ENCODE measurements around the gene PDZD2. TPM values are rescaled to one million over a fixed set of nuclear protein-coding genes. Genes with fewer than 3 reads are reported as not detected.

The PDZD2 gene
- total RNA-seq, 2 donors from 2014 or later = not detected

- no peak overlapping the region for H3K27ac Mint-ChIP-seq
- H3K36me3 Mint-ChIP-seq = peaks cover 15% of the 10 kb centered on the region
- no peak overlapping the region for H3K4me3 Mint-ChIP-seq
- no peak for ATAC-seq
- DNase-seq (ENCODE audit: low spot score) = no peak
- H3K4me1 Mint-ChIP-seq (ENCODE audit: low read depth in 2 of 2) = peaks cover 0 to 4% of the 10 kb centered on the region in 2 donors
- peaks cover 41 to 47% of the 10 kb centered on the region in 2 donors for H3K27me3 Mint-ChIP-seq
- peaks cover 8% of the 10 kb centered on the region for H3K9me3 Mint-ChIP-seq
Measured at GRCh38 chr5:31859096-31859495, 220.2 kb downstream of the PDZD2 start.

- H3K9me3 Mint-ChIP-seq = peaks cover 8% of the 10 kb centered on the region
- DNase-seq (ENCODE audit: low spot score) (no peak), ATAC-seq (no peak)
- no peaks in the 10 kb centered on the region for H3K4me1 Mint-ChIP-seq (ENCODE audit: low read depth in 2 of 2)
- no peak overlapping the region for H3K4me3 Mint-ChIP-seq
- peaks cover 15% of the 10 kb centered on the region for H3K36me3 Mint-ChIP-seq
- no peak overlapping the region for H3K27ac Mint-ChIP-seq
- H3K27me3 Mint-ChIP-seq = peaks cover 36 to 37% of the 10 kb centered on the region in 2 donors
Measured at GRCh38 chr5:31860278-31860677, 221.3 kb downstream of the PDZD2 start.

GRCh38 chr5:31860726-31861433 is 221.9 kb downstream of the PDZD2 start:
- peaks cover 15% of the 10 kb centered on the region for H3K36me3 Mint-ChIP-seq
- no peak for DNase-seq (ENCODE audit: low spot score)

GRCh38 chr5:31861601-31862000 is 222.7 kb downstream of the PDZD2 start:
- H3K9me3 Mint-ChIP-seq = peaks cover 8% of the 10 kb centered on the region
- no peak for DNase-seq (ENCODE audit: low spot score)
- H3K27me3 Mint-ChIP-seq = peaks cover 29 to 31% of the 10 kb centered on the region in 2 donors
- no peaks in the 10 kb centered on the region for H3K4me1 Mint-ChIP-seq (ENCODE audit: low read depth in 2 of 2)
- H3K27ac Mint-ChIP-seq = no peak overlapping the region
- no peak for ATAC-seq
- H3K36me3 Mint-ChIP-seq = peaks cover 15% of the 10 kb centered on the region
- no peak overlapping the region for H3K4me3 Mint-ChIP-seq

More at GRCh38 chr5:31860726-31861433, 221.9 kb downstream of the PDZD2 start:
- Mint-ChIP-seq H3K27ac (no peak overlapping the region), H3K9me3 (peaks cover 8% of the 10 kb centered on the region), H3K4me3 (no peak overlapping the region), H3K27me3 (peaks cover 31% of the 10 kb centered on the region in 2 donors), H3K4me1 (ENCODE audit: low read depth in 2 of 2) (no peaks in the 10 kb centered on the region)
- no peak for ATAC-seq

- no peak overlapping the region for H3K4me3 Mint-ChIP-seq
- H3K4me1 Mint-ChIP-seq (ENCODE audit: low read depth in 2 of 2) = no peaks in the 10 kb centered on the region
- ATAC-seq (no peak), DNase-seq (ENCODE audit: low spot score) (no peak)
- peaks cover 14% of the 10 kb centered on the region for H3K36me3 Mint-ChIP-seq
- H3K9me3 Mint-ChIP-seq = peaks cover 8% of the 10 kb centered on the region
- peaks cover 17 to 22% of the 10 kb centered on the region in 2 donors for H3K27me3 Mint-ChIP-seq
- no peak overlapping the region for H3K27ac Mint-ChIP-seq
Measured at GRCh38 chr5:31863991-31864411, 225.1 kb downstream of the PDZD2 start.

GRCh38 chr5:31866166-31866565 is 227.2 kb downstream of the PDZD2 start:
- H3K27me3 Mint-ChIP-seq = peaks cover 8 to 16% of the 10 kb centered on the region in 2 donors
- no peaks in the 10 kb centered on the region for H3K9me3 Mint-ChIP-seq
- no peak for DNase-seq (ENCODE audit: low spot score)
- H3K36me3 Mint-ChIP-seq = no peaks in the 10 kb centered on the region
- H3K27ac Mint-ChIP-seq = no peak overlapping the region
- no peak overlapping the region for H3K4me3 Mint-ChIP-seq
- no peaks in the 10 kb centered on the region for H3K4me1 Mint-ChIP-seq (ENCODE audit: low read depth in 2 of 2)
- ATAC-seq = no peak

- Mint-ChIP-seq H3K4me1 (ENCODE audit: low read depth in 2 of 2) (no peaks in the 10 kb centered on the region), H3K36me3 (no peaks in the 10 kb centered on the region), H3K27ac (no peak overlapping the region), H3K27me3 (peaks cover 8 to 16% of the 10 kb centered on the region in 2 donors), H3K4me3 (no peak overlapping the region), H3K9me3 (no peaks in the 10 kb centered on the region)
- ATAC-seq (no peak), DNase-seq (ENCODE audit: low spot score) (no peak)
Measured at GRCh38 chr5:31867219-31867618, 228.3 kb downstream of the PDZD2 start.

GRCh38 chr5:31880449-31880848 is 241.5 kb downstream of the PDZD2 start:
- ATAC-seq (no peak), DNase-seq (ENCODE audit: low spot score) (no peak)
- Mint-ChIP-seq H3K36me3 (no peaks in the 10 kb centered on the region), H3K27me3 (peaks cover 3 to 7% of the 10 kb centered on the region in 2 donors), H3K27ac (no peak overlapping the region), H3K4me3 (no peak overlapping the region), H3K4me1 (ENCODE audit: low read depth in 2 of 2) (no peaks in the 10 kb centered on the region), H3K9me3 (no peaks in the 10 kb centered on the region)

GRCh38 chr5:31884896-31885295 is 246.0 kb downstream of the PDZD2 start:
- Mint-ChIP-seq H3K36me3 (no peaks in the 10 kb centered on the region), H3K27me3 (peaks cover 14 to 19% of the 10 kb centered on the region in 2 donors), H3K4me1 (ENCODE audit: low read depth in 2 of 2) (no peaks in the 10 kb centered on the region), H3K27ac (no peak overlapping the region), H3K4me3 (no peak overlapping the region), H3K9me3 (no peaks in the 10 kb centered on the region)
- ATAC-seq (no peak), DNase-seq (ENCODE audit: low spot score) (no peak)

- Mint-ChIP-seq H3K9me3 (no peaks in the 10 kb centered on the region), H3K27ac (no peak overlapping the region), H3K27me3 (peaks cover 14 to 19% of the 10 kb centered on the region in 2 donors), H3K4me3 (no peak overlapping the region), H3K36me3 (no peaks in the 10 kb centered on the region), H3K4me1 (ENCODE audit: low read depth in 2 of 2) (no peaks in the 10 kb centered on the region)
- DNase-seq (ENCODE audit: low spot score) = no peak
- no peak for ATAC-seq
Measured at GRCh38 chr5:31886206-31886605, 247.3 kb downstream of the PDZD2 start.

GRCh38 chr5:31887556-31887955 is 248.6 kb downstream of the PDZD2 start:
- Mint-ChIP-seq H3K36me3 (no peaks in the 10 kb centered on the region), H3K9me3 (no peaks in the 10 kb centered on the region), H3K4me1 (ENCODE audit: low read depth in 2 of 2) (no peaks in the 10 kb centered on the region), H3K4me3 (no peak overlapping the region), H3K27ac (no peak overlapping the region), H3K27me3 (peaks cover 14 to 19% of the 10 kb centered on the region in 2 donors)
- no peak for DNase-seq (ENCODE audit: low spot score)
- ATAC-seq = no peak

- Mint-ChIP-seq H3K9me3 (no peaks in the 10 kb centered on the region), H3K4me3 (no peak overlapping the region), H3K27me3 (peaks cover 14 to 19% of the 10 kb centered on the region in 2 donors), H3K36me3 (no peaks in the 10 kb centered on the region), H3K27ac (no peak overlapping the region), H3K4me1 (ENCODE audit: low read depth in 2 of 2) (no peaks in the 10 kb centered on the region)
- no peak for ATAC-seq
- DNase-seq (ENCODE audit: low spot score) = no peak
Measured at GRCh38 chr5:31888564-31888963, 249.6 kb downstream of the PDZD2 start.

- no peak overlapping the region for H3K27ac Mint-ChIP-seq
- no peaks in the 10 kb centered on the region for H3K9me3 Mint-ChIP-seq
- H3K36me3 Mint-ChIP-seq = no peaks in the 10 kb centered on the region
- H3K4me3 Mint-ChIP-seq = no peak overlapping the region
- H3K4me1 Mint-ChIP-seq (ENCODE audit: low read depth in 2 of 2) = no peaks in the 10 kb centered on the region
- ATAC-seq (no peak), DNase-seq (ENCODE audit: low spot score) (no peak)
- peaks cover 14 to 19% of the 10 kb centered on the region in 2 donors for H3K27me3 Mint-ChIP-seq
Measured at GRCh38 chr5:31889001-31889561, 250.2 kb downstream of the PDZD2 start.

GRCh38 chr5:31890046-31890445 is 251.1 kb downstream of the PDZD2 start:
- Mint-ChIP-seq H3K4me3 (no peak overlapping the region), H3K27ac (no peak overlapping the region), H3K9me3 (no peaks in the 10 kb centered on the region), H3K4me1 (ENCODE audit: low read depth in 2 of 2) (no peaks in the 10 kb centered on the region), H3K27me3 (peaks cover 11 to 16% of the 10 kb centered on the region in 2 donors), H3K36me3 (no peaks in the 10 kb centered on the region)
- ATAC-seq = no peak
- no peak for DNase-seq (ENCODE audit: low spot score)

All from natural killer cell treated with Interleukin-12 subunit alpha and Interleukin-12 subunit beta and Interleukin-15 and Interleukin-18, amount 100 ng/mL, for 72 hours (primary cell).